Measurements from ENCODE around the gene ZNF821.

ZNF821 gene

DNA sequence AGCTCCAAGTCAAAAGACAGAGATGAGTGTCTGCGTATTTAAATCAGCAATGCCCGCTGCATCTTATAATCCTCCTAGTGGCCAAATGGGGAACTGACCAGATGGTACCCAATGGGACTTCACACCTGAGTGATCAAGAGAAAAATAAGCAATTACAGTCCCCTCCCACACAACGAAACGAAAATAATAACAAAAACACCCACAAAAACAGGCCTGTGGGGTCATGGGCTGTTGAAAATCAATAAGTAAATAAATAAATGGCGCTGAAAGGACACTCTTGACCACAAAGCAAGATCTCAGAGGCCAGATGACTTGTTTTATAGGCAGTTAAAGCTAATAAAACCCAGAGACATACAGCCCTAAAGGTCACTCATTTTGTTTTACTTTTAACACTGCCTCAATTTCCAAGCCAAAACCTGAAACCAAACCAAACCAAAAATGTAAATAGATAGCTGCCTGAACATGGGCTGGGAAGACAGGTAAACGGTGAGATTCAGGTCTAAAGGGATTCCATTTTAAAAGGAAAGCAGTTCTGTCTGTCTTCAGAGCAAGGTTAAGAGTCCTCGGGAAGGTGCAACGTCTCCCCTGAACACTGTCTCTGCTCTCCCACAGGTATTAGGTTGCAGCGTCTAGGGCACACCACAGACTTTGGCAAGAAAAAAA is 1.3 kb downstream of the ZNF821 start:
- Histone ChIP-seq H3K9me2 (replicated peaks; ENCODE audit: insufficient read depth, low read length) (no peaks in the 10 kb centered on the region), H3K4me3 (ENCODE audit: low read length) (peak overlapping the region; percentile 93), H3K27ac (ENCODE audit: low read length) (peak overlapping the region; percentile 53; the same call in 1 of the 2 replicates), H3K9ac (ENCODE audit: low read length) (peak overlapping the region; percentile 45; the same call in 1 of the 2 replicates), H4K20me1 (ENCODE audit: insufficient read depth, low read length) (no peaks in the 10 kb centered on the region), H3F3A (ENCODE audit: insufficient read depth, low read length) (peaks cover 30% of the 10 kb centered on the region), H3K9me3 (replicated peaks; ENCODE audit: insufficient read depth, low read length) (no peaks in the 10 kb centered on the region), H3K4me2 (ENCODE audit: low read depth, low read length) (peak overlapping the region; percentile 89), H3K36me3 (replicated peaks; ENCODE audit: insufficient read depth, low read length) (no peaks in the 10 kb centered on the region), H2AFZ (ENCODE audit: low read length) (peak overlapping the region; percentile 81), H3K79me2 (ENCODE audit: low read length) (peaks cover 8% of the 10 kb centered on the region; the same call in 1 of the 2 replicates), H3K4me1 (ENCODE audit: low read length) (peaks cover 26% of the 10 kb centered on the region), H3K27me3 (replicated peaks; ENCODE audit: insufficient read depth, low read length) (no peaks in the 10 kb centered on the region)
- DNase-seq = peak; percentile 89
- TF ChIP-seq EZH2 (optimal IDR thresholded peaks at IDR 0.05; ENCODE audit: low read depth, low read length) (no peak), CTCF (IDR thresholded peaks at IDR 0.05; ENCODE audit: low read length) (peak; percentile 93)

- no peak for DNase-seq
- Histone ChIP-seq H3K4me2 (ENCODE audit: low read depth, low read length) (no peak overlapping the region), H3K27ac (ENCODE audit: low read length) (no peak overlapping the region), H3K9me3 (replicated peaks; ENCODE audit: insufficient read depth, low read length) (no peaks in the 10 kb centered on the region), H3K27me3 (replicated peaks; ENCODE audit: insufficient read depth, low read length) (no peaks in the 10 kb centered on the region), H3K36me3 (replicated peaks; ENCODE audit: insufficient read depth, low read length) (no peaks in the 10 kb centered on the region), H4K20me1 (ENCODE audit: insufficient read depth, low read length) (no peaks in the 10 kb centered on the region), H3K9ac (ENCODE audit: low read length) (no peak overlapping the region), H3K4me1 (ENCODE audit: low read length) (peaks cover 23% of the 10 kb centered on the region), H3F3A (ENCODE audit: insufficient read depth, low read length) (peaks cover 30% of the 10 kb centered on the region), H3K4me3 (ENCODE audit: low read length) (no peak overlapping the region), H3K9me2 (replicated peaks; ENCODE audit: insufficient read depth, low read length) (no peaks in the 10 kb centered on the region), H2AFZ (ENCODE audit: low read length) (no peak overlapping the region), H3K79me2 (ENCODE audit: low read length) (peaks cover 8% of the 10 kb centered on the region; the same call in 1 of the 2 replicates)
- TF ChIP-seq EZH2 (optimal IDR thresholded peaks at IDR 0.05; ENCODE audit: low read depth, low read length) (no peak), EZH2phosphoT487 (IDR thresholded peaks at IDR 0.05; ENCODE audit: low read length) (no peak), CTCF (IDR thresholded peaks at IDR 0.05; ENCODE audit: low read length) (no peak)
Measured at GRCh38 chr16:71880176-71880575, 3.8 kb downstream of the ZNF821 start.

- no peak overlapping the region for H3K4me3 ChIP-seq (ENCODE audit: low read length)
- no peaks in the 10 kb centered on the region for H3K9me3 ChIP-seq (replicated peaks; ENCODE audit: insufficient read depth, low read length)
- no peak overlapping the region for H3K9ac ChIP-seq (ENCODE audit: low read length)
- DNase-seq = no peak
- TF ChIP-seq CTCF (IDR thresholded peaks at IDR 0.05; ENCODE audit: low read length) = no peak
- TF ChIP-seq EZH2phosphoT487 (IDR thresholded peaks at IDR 0.05; ENCODE audit: low read length) = no peak
- TF ChIP-seq EZH2 (optimal IDR thresholded peaks at IDR 0.05; ENCODE audit: low read depth, low read length) = no peak
- no peaks in the 10 kb centered on the region for H3K36me3 ChIP-seq (replicated peaks; ENCODE audit: insufficient read depth, low read length)
- H3K4me1 ChIP-seq (ENCODE audit: low read length) = peaks cover 20% of the 10 kb centered on the region
- H3K4me2 ChIP-seq (ENCODE audit: low read depth, low read length) = no peak overlapping the region
- H3K27me3 ChIP-seq (replicated peaks; ENCODE audit: insufficient read depth, low read length) = no peaks in the 10 kb centered on the region
- no peaks in the 10 kb centered on the region for H4K20me1 ChIP-seq (ENCODE audit: insufficient read depth, low read length)
- peaks cover 8% of the 10 kb centered on the region; the same call in 1 of the 2 replicates for H3K79me2 ChIP-seq (ENCODE audit: low read length)
- H3K27ac ChIP-seq (ENCODE audit: low read length) = no peak overlapping the region
- no peak overlapping the region for H2AFZ ChIP-seq (ENCODE audit: low read length)
- H3K9me2 ChIP-seq (replicated peaks; ENCODE audit: insufficient read depth, low read length) = no peaks in the 10 kb centered on the region
- peaks cover 23% of the 10 kb centered on the region for H3F3A ChIP-seq (ENCODE audit: insufficient read depth, low read length)
Measured at GRCh38 chr16:71878911-71879310, 5.1 kb downstream of the ZNF821 start.
